Upper lobe of left lung (tissue), 6 donors: ENCODE data around the gene DENND2C. TPM values are rescaled to one million over a fixed set of nuclear protein-coding genes. Genes with fewer than 3 reads are reported as not detected.

Experiments used
- ATAC-seq, 2 donors: fragments of 200-7000 bp; cut with Tn5 transposase; one replicate each; pipeline ENCODE4 v1.9.1; 2022; ENCODE audit warnings: mild to moderate bottlenecking in 2 of 2, moderate library complexity in 2 of 2; ENCODE audit not compliant: low FRiP score in 2 of 2
- DNase-seq, 2 donors: peaks; one replicate each; pipeline ENCODE4 v3.0.0-alpha.2; 2019 to 2020
- H3K27ac ChIP-seq, 4 donors: fragments of 200-600 bp; sonication (generic); one replicate each; pipeline ENCODE4 v1.5.1; 2016 to 2019
- H3K27me3 ChIP-seq, 4 donors: fragments of 200-600 bp; sonication (generic); one replicate each; pipeline ENCODE4 v1.5.1; 2017 to 2019
- H3K36me3 ChIP-seq, 4 donors: fragments of 200-600 bp; sonication (generic); one replicate each; pipeline ENCODE4 v1.5.1; 2016 to 2019
- H3K4me1 ChIP-seq, 4 donors: fragments of 200-600 bp; sonication (generic); one replicate each; pipeline ENCODE4 v1.5.1; 2018 to 2019
- H3K4me3 ChIP-seq, 4 donors: fragments of 200-600 bp; sonication (generic); one replicate each; pipeline ENCODE4 v1.5.1; 2017 to 2019; ENCODE audit warnings: mild to moderate bottlenecking in 2 of 4, moderate library complexity in 1 of 4
- H3K9me3 ChIP-seq, 4 donors: fragments of 200-600 bp; sonication (generic); one replicate each; pipeline ENCODE4 v1.5.1; 2018 to 2019
- CTCF ChIP-seq, 6 experiments: fragments of 450-650 bp in 4 of 6; fragments of 200-600 bp in 2 of 6; sonication (generic) in 2 of 6; IDR thresholded peaks; one replicate each; pipeline ENCODE4 v1.5.1; 2016 to 2019; ENCODE audit warnings: antibody characterized with exemption in 6 of 6
- EP300 ChIP-seq, 4 donors: sonication (generic); formaldehyde crosslinking; IDR thresholded peaks; one replicate each; pipeline ENCODE4 v1.5.1; 2017; ENCODE audit warnings: antibody characterized with exemption in 4 of 4, control low read depth in 2 of 4
- POLR2A ChIP-seq, 4 donors: fragments of 450-650 bp; IDR thresholded peaks; one replicate each; pipeline ENCODE4 v1.5.1; 2016 to 2017; ENCODE audit warnings: antibody characterized with exemption in 4 of 4, mild to moderate bottlenecking in 2 of 4
- POLR2AphosphoS5 ChIP-seq, 2 donors: sonication (generic); formaldehyde crosslinking; IDR thresholded peaks; one replicate each; pipeline ENCODE4 v1.5.1; 2017; ENCODE audit warnings: antibody characterized with exemption in 2 of 2
- WGBS, 2 donors: methylation state at CpG; one replicate each; pipeline ENCODE4 v1.1.5; 2017 to 2018; 5-methylcytosine and 5-hydroxymethylcytosine counted together
- total RNA-seq, 6 donors: library from RNA; depleted of rRNA in 4 of 6; stranded (reverse); fragments of >200 nt in 4 of 6; gene quantifications; one replicate each; pipeline versions ENCODE4 v1.1.0 to v1.2.1, GENCODE V29; 2016 to 2021
- donor health status: DM: no; HTN: no; CAD: no; lungs with moderate emphysema.
- donor health status: DM: no; HTN: yes; CAD: no; lungs with severe emphysema.

Gene DENND2C
- total RNA-seq, 6 donors from 2014 or later, result 2.1 to 6.5 (median 3.6) TPM

- DNase-seq, result no peak
- H3K36me3 ChIP-seq, result peaks cover 0 to 35% (median 3%) of the 10 kb centered on the region in 4 donors
- H3K27ac ChIP-seq, result no peak overlapping the region
- H3K4me1 ChIP-seq, result no peaks in the 10 kb centered on the region
- no peaks in the 10 kb centered on the region for H3K9me3 ChIP-seq
- ATAC-seq, result no peak
- 91 to 94% methylated on average over 3 of the region's 3 CpGs for WGBS, 2 donors
- no peaks in the 10 kb centered on the region for H3K27me3 ChIP-seq
- H3K4me3 ChIP-seq, result no peak overlapping the region
- TF ChIP-seq CTCF (IDR thresholded peaks at IDR 0.05) (no peak), POLR2AphosphoS5 (IDR thresholded peaks at IDR 0.05) (no peak), POLR2A (IDR thresholded peaks at IDR 0.05) (no peak), EP300 (IDR thresholded peaks at IDR 0.05) (no peak)
Measured at GRCh38 chr1:114609026-114609425, 60.8 kb downstream of the DENND2C start.

- Histone ChIP-seq H3K27ac (no peak overlapping the region), H3K27me3 (no peaks in the 10 kb centered on the region), H3K4me1 (no peaks in the 10 kb centered on the region), H3K4me3 (no peak overlapping the region), H3K9me3 (no peaks in the 10 kb centered on the region), H3K36me3 (peaks cover 0 to 35% (median 6%) of the 10 kb centered on the region in 4 donors)
- 71 to 72% methylated on average over 1 of the region's 1 CpG for WGBS, 2 donors
- no peak for TF ChIP-seq CTCF (IDR thresholded peaks at IDR 0.05)
- TF ChIP-seq POLR2AphosphoS5 (IDR thresholded peaks at IDR 0.05), result no peak
- no peak for TF ChIP-seq POLR2A (IDR thresholded peaks at IDR 0.05)
- no peak for TF ChIP-seq EP300 (IDR thresholded peaks at IDR 0.05)
- DNase-seq (no peak), ATAC-seq (no peak)
Measured at GRCh38 chr1:114607223-114607622, 62.6 kb downstream of the DENND2C start.

- ATAC-seq, result no peak
- WGBS, 2 donors, result 82 to 86% methylated on average over 1 of the region's 1 CpG
- H3K36me3 ChIP-seq, result peaks cover 0 to 62% (median 5%) of the 10 kb centered on the region in 4 donors
Measured at GRCh38 chr1:114597949-114598348, 71.9 kb downstream of the DENND2C start.

GRCh38 chr1:114595602-114596001 is 74.2 kb downstream of the DENND2C start:
- Histone ChIP-seq H3K9me3 (no peaks in the 10 kb centered on the region), H3K4me3 (no peak overlapping the region), H3K27ac (no peak overlapping the region), H3K36me3 (peaks cover 0 to 55% (median 3%) of the 10 kb centered on the region in 4 donors), H3K4me1 (no peaks in the 10 kb centered on the region), H3K27me3 (no peaks in the 10 kb centered on the region)
- ATAC-seq, result no peak
- DNase-seq, result no peak
- TF ChIP-seq POLR2AphosphoS5 (IDR thresholded peaks at IDR 0.05) (no peak), CTCF (IDR thresholded peaks at IDR 0.05) (no peak), POLR2A (IDR thresholded peaks at IDR 0.05) (no peak), EP300 (IDR thresholded peaks at IDR 0.05) (no peak)

More at GRCh38 chr1:114597949-114598348, 71.9 kb downstream of the DENND2C start:
- no peak overlapping the region for H3K4me3 ChIP-seq
- H3K4me1 ChIP-seq, result no peaks in the 10 kb centered on the region
- H3K27ac ChIP-seq, result no peak overlapping the region
- no peak for TF ChIP-seq CTCF (IDR thresholded peaks at IDR 0.05)
- no peak for TF ChIP-seq POLR2AphosphoS5 (IDR thresholded peaks at IDR 0.05)
- TF ChIP-seq EP300 (IDR thresholded peaks at IDR 0.05), result no peak
- TF ChIP-seq POLR2A (IDR thresholded peaks at IDR 0.05), result no peak
- H3K27me3 ChIP-seq, result no peaks in the 10 kb centered on the region
- H3K9me3 ChIP-seq, result no peaks in the 10 kb centered on the region
- no peak for DNase-seq

- ATAC-seq, result no peak
- peaks cover 0 to 46% (median 3%) of the 10 kb centered on the region in 4 donors for H3K36me3 ChIP-seq
- 90 to 95% methylated on average over 3 of the region's 3 CpGs for WGBS, 2 donors
- no peak overlapping the region for H3K27ac ChIP-seq
- H3K4me3 ChIP-seq, result no peak overlapping the region
- H3K9me3 ChIP-seq, result no peaks in the 10 kb centered on the region
- no peaks in the 10 kb centered on the region for H3K27me3 ChIP-seq
- TF ChIP-seq POLR2A (IDR thresholded peaks at IDR 0.05) (no peak), CTCF (IDR thresholded peaks at IDR 0.05) (no peak), POLR2AphosphoS5 (IDR thresholded peaks at IDR 0.05) (no peak), EP300 (IDR thresholded peaks at IDR 0.05) (no peak)
- DNase-seq, result no peak
- H3K4me1 ChIP-seq, result no peaks in the 10 kb centered on the region
Measured at GRCh38 chr1:114594046-114594445, 75.8 kb downstream of the DENND2C start.
